HCT116 (cell line): ENCODE data around the gene C6orf47. TPM values are rescaled to one million over a fixed set of nuclear protein-coding genes. Genes with fewer than 3 reads are reported as not detected.

Experiments
- ATAC-seq: fragments of 200-7000 bp; cut with Tn5 transposase; 2 replicates; pipeline ENCODE4 v1.9.1; 2020; ENCODE audit warnings: mild to moderate bottlenecking, moderate library complexity
- BruUV-seq: library from RNA; stranded (reverse); fragments of 400-500 nt; replicated peaks from 2 replicates; lab custom pipeline; 2021; lab: Mats Ljungman, UMichigan
- CTCF ChIA-PET: fragments of 300-600 bp; sonication (Branson Sonifier 250); formaldehyde crosslinking; loops from one replicate; lab custom pipeline; 2021; ENCODE audit warnings: antibody characterized with exemption; lab: Charles Lee
- POLR2A ChIA-PET: fragments of 300-600, 350-600 bp; sonication (Branson Sonifier 250); formaldehyde crosslinking; loops from one replicate; lab custom pipeline; 2021; ENCODE audit warnings: antibody characterized with exemption; lab: Charles Lee
- RAD21 ChIA-PET, 2 experiments: fragments of 300-600 bp; sonication (Branson Sonifier 250); formaldehyde crosslinking; loops; one replicate each; lab custom pipeline; 2023; ENCODE audit warnings: low total read pairs in 2 of 2; ENCODE audit not compliant: uncharacterized antibody in 2 of 2, unreplicated experiment in 2 of 2, low non-redundant PET in 1 of 2; lab: Charles Lee
- DNase-seq: peaks from one replicate; pipeline ENCODE4 v3.0.0-alpha.2; 2010; ENCODE audit warnings: low read depth, low spot score
- H2AFZ ChIP-seq: fragments of 200-600 bp; shearing (Covaris generic), sonication (generic); 2 replicates; pipeline ENCODE4 v1.6.1; 2017; ENCODE audit warnings: low read depth, mixed run types, mixed read lengths, antibody characterized with exemption, low read length; ENCODE audit not compliant: poor library complexity, severe bottlenecking
- H3K27ac ChIP-seq: 2 replicates; pipeline ENCODE4 v1.5.1; 2012; ENCODE audit warnings: low read depth, low read length
- H3K27me3 ChIP-seq: fragments of 200-600 bp; sonication (generic); 2 replicates; pipeline ENCODE4 v1.6.1; 2016; ENCODE audit warnings: mixed run types, low read length, mixed read lengths; ENCODE audit not compliant: insufficient read depth
- H3K36me3 ChIP-seq, 2 experiments: fragments of 200-500 bp in 1 of 2; fragments of 200-600 bp in 1 of 2; sonication (Bioruptor generic) in 1 of 2; sonication (generic) in 1 of 2; 2 replicates each; pipeline versions ENCODE4 v1.5.1 to v1.6.1; 2014 to 2016; ENCODE audit warnings: low read length in 2 of 2, inconsistent platforms in 1 of 2, mixed read lengths in 1 of 2, mixed run types in 1 of 2; ENCODE audit not compliant: insufficient read depth in 2 of 2, control insufficient read depth in 1 of 2
- H3K4me1 ChIP-seq, 2 experiments: fragments of 200-600 bp in 1 of 2; sonication (generic) in 1 of 2; 2 replicates each; pipeline versions ENCODE4 v1.5.1 to v1.6.1; 2012 to 2017; ENCODE audit warnings: low read length in 2 of 2, inconsistent platforms in 1 of 2, mild to moderate bottlenecking in 1 of 2, mixed read lengths in 1 of 2, mixed run types in 1 of 2, moderate library complexity in 1 of 2; ENCODE audit not compliant: insufficient read depth in 2 of 2, control insufficient read depth in 1 of 2
- H3K4me2 ChIP-seq: fragments of 200-600 bp; sonication (generic); 2 replicates; pipeline ENCODE4 v1.6.1; 2017; ENCODE audit warnings: mixed run types, low read length, mixed read lengths
- H3K4me3 ChIP-seq, 2 experiments: fragments of 200-600 bp in 1 of 2; sonication (generic) in 1 of 2; replicated peaks in 1 of 2; 2 replicates each; pipeline ENCODE4 v1.5.1; 2011 to 2016; ENCODE audit warnings: low read length in 2 of 2, control low read depth in 1 of 2, low read depth in 1 of 2, mild to moderate bottlenecking in 1 of 2, mixed read lengths in 1 of 2, mixed run types in 1 of 2
- H3K79me2 ChIP-seq: fragments of 200-600 bp; sonication (generic); 2 replicates; pipeline ENCODE4 v1.6.1; 2017; ENCODE audit warnings: mild to moderate bottlenecking, mixed run types, low read length, moderate library complexity, mixed read lengths; ENCODE audit not compliant: insufficient read depth
- H3K9ac ChIP-seq: fragments of 200-600 bp; sonication (generic); 2 replicates; pipeline ENCODE4 v1.6.1; 2016; ENCODE audit warnings: low read length, mixed read lengths
- H3K9me2 ChIP-seq: fragments of 200-600 bp; sonication (generic), shearing (Covaris generic); 2 replicates; pipeline ENCODE4 v1.6.1; 2017; ENCODE audit warnings: mixed run types, mild to moderate bottlenecking, moderate library complexity; ENCODE audit not compliant: insufficient read depth
- H3K9me3 ChIP-seq, 2 experiments: fragments of 200-500 bp in 1 of 2; fragments of 200-600 bp in 1 of 2; sonication (Bioruptor generic) in 1 of 2; sonication (generic) in 1 of 2; 2 replicates each; pipeline ENCODE4 v1.6.1; 2014 to 2017; ENCODE audit warnings: low read length in 2 of 2, mixed read lengths in 2 of 2, inconsistent platforms in 1 of 2, low read depth in 1 of 2, mild to moderate bottlenecking in 1 of 2, mixed run types in 1 of 2, moderate library complexity in 1 of 2; ENCODE audit not compliant: control insufficient read depth in 1 of 2, insufficient read depth in 1 of 2
- H4K20me1 ChIP-seq: fragments of 200-600 bp; sonication (generic), shearing (Covaris generic); 2 replicates; pipeline ENCODE4 v1.6.1; 2017; ENCODE audit warnings: mixed run types, mild to moderate bottlenecking, moderate library complexity; ENCODE audit not compliant: insufficient read depth
- CBX3 ChIP-seq: IDR thresholded peaks from 2 replicates; pipeline ENCODE4 v1.6.1; 2012; ENCODE audit warnings: low read depth
- EZH2 ChIP-seq: fragments of 200-600 bp; sonication (generic); IDR thresholded peaks from 2 replicates; pipeline ENCODE4 v1.6.1; 2017; ENCODE audit warnings: antibody characterized with exemption, mixed run types
- EZH2phosphoT487 ChIP-seq: fragments of 200-600 bp; IDR thresholded peaks from 2 replicates; pipeline ENCODE4 v1.6.1; 2018; ENCODE audit warnings: antibody characterized with exemption, borderline replicate concordance
- FOSL1 ChIP-seq: IDR thresholded peaks from 2 replicates; pipeline ENCODE4 v1.6.1; 2012; ENCODE audit warnings: low read depth
- JUND ChIP-seq: IDR thresholded peaks from 2 replicates; pipeline ENCODE4 v1.6.1; 2012
- POLR2AphosphoS5 ChIP-seq: IDR thresholded peaks from 2 replicates; pipeline ENCODE4 v1.6.1; 2011; ENCODE audit warnings: mild to moderate bottlenecking, low read depth, low read length, moderate library complexity
- RAD21 ChIP-seq: IDR thresholded peaks from 2 replicates; pipeline ENCODE4 v1.6.1; 2012; ENCODE audit warnings: low read depth, mild to moderate bottlenecking
- intact Hi-C: fragments of 100-400 bp; cut with micrococcal nuclease; formaldehyde crosslinking; loops from 2 replicates; pipeline ENCODE4 v1.10.0; 2022
- total RNA-seq: library from RNA; stranded (reverse); gene quantifications from one replicate; pipeline ENCODE4 v1.2.1, GENCODE V29; 2021; ENCODE audit not compliant: unreplicated experiment
- TF ChIP-seq, protein P1 (sequence below): IDR thresholded peaks from 2 replicates; pipeline ENCODE4 v1.6.1; 2012; ENCODE audit warnings: low read depth
- TF ChIP-seq, protein P2 (sequence below): IDR thresholded peaks from 2 replicates; pipeline ENCODE4 v1.6.1; 2012
- TF ChIP-seq, protein P3 (sequence below): IDR thresholded peaks from 2 replicates; pipeline ENCODE4 v1.6.1; 2011; ENCODE audit warnings: mild to moderate bottlenecking, low read length, moderate library complexity; ENCODE audit not compliant: insufficient replicate concordance; ENCODE audit errors: extremely low read depth

Gene C6orf47
- total RNA-seq, 1 experiment from 2014 or later = 13.4 TPM

DNA sequence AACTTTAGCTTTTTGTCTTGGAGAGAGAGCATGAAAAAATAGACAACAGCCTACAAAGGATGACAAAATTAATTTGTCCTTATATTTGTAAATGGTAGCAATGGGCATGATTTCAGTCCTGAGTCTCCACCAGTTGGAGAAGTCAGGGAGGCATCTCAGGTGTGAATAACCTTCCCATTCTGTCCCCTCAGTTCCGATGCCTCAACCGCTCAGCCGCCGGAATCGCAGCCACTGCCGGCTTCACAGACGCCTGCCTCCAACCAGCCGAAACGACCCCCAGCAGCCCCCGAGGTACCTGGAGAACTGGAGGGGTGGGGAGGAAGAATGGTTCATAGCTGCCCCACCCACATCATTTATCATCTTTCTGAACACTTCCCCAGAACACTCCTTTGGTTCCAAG lies 36.5 kb downstream of the C6orf47 start:
- DNase-seq (no peak), ATAC-seq (no peak)
- H3K9me2 ChIP-seq = no peaks in the 10 kb centered on the region
- H3K9me3 ChIP-seq = no peaks in the 10 kb centered on the region
- BruUV-seq = no TSS peak
- no peak overlapping the region for H3K4me3 ChIP-seq
- TF ChIP-seq CBX3 = no peak
- TF ChIP-seq POLR2AphosphoS5 = no peak
- no peak for TF ChIP-seq EZH2
- TF ChIP-seq, protein P1, sequence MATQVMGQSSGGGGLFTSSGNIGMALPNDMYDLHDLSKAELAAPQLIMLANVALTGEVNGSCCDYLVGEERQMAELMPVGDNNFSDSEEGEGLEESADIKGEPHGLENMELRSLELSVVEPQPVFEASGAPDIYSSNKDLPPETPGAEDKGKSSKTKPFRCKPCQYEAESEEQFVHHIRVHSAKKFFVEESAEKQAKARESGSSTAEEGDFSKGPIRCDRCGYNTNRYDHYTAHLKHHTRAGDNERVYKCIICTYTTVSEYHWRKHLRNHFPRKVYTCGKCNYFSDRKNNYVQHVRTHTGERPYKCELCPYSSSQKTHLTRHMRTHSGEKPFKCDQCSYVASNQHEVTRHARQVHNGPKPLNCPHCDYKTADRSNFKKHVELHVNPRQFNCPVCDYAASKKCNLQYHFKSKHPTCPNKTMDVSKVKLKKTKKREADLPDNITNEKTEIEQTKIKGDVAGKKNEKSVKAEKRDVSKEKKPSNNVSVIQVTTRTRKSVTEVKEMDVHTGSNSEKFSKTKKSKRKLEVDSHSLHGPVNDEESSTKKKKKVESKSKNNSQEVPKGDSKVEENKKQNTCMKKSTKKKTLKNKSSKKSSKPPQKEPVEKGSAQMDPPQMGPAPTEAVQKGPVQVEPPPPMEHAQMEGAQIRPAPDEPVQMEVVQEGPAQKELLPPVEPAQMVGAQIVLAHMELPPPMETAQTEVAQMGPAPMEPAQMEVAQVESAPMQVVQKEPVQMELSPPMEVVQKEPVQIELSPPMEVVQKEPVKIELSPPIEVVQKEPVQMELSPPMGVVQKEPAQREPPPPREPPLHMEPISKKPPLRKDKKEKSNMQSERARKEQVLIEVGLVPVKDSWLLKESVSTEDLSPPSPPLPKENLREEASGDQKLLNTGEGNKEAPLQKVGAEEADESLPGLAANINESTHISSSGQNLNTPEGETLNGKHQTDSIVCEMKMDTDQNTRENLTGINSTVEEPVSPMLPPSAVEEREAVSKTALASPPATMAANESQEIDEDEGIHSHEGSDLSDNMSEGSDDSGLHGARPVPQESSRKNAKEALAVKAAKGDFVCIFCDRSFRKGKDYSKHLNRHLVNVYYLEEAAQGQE = no peak
- RAD21 ChIA-PET = no interaction called here
- POLR2A ChIA-PET = no interaction called here
- H2AFZ ChIP-seq = no peak overlapping the region
- peaks cover 6 to 18% of the 10 kb centered on the region in 2 experiments; a peak in 3 of 4 replicates for H3K4me1 ChIP-seq
- no peak overlapping the region for H3K9ac ChIP-seq
- H4K20me1 ChIP-seq = no peaks in the 10 kb centered on the region
- peaks cover 41 to 76% of the 10 kb centered on the region in 2 experiments for H3K36me3 ChIP-seq
- CTCF ChIA-PET = no interaction called here
- no peaks in the 10 kb centered on the region for H3K27me3 ChIP-seq
- intact Hi-C loops = no loop called here
- no peak overlapping the region for H3K4me2 ChIP-seq
- peaks cover 80% of the 10 kb centered on the region for H3K79me2 ChIP-seq
- H3K27ac ChIP-seq = no peak overlapping the region

DNA sequence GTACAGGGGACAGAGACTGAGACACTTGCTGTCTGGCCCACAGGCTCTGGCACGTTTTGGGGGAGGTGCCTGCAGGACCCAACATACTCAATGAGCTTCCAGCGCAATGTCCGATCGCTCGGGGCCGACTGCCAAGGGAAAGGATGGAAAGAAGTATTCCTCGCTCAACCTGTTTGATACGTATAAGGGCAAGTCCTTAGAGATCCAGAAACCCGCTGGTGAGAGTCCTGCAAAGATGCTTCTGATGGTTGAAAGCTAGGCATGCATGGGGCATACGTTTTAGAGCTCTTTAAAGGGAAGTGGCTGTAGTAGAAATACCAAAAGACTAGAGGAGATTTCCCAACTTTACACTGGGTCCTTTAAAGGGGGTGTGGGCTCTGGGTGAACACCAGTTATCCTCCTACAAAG lies 37.9 kb downstream of the C6orf47 start:
- no peaks in the 10 kb centered on the region for H3K9me2 ChIP-seq
- H3K4me2 ChIP-seq = peak overlapping the region; percentile 91
- peaks cover 30 to 63% of the 10 kb centered on the region in 2 experiments for H3K36me3 ChIP-seq
- H2AFZ ChIP-seq = no peak overlapping the region
- H3K27ac ChIP-seq = peak overlapping the region; percentile 90; the same call in 1 of the 2 replicates
- DNase-seq = no peak
- ChIA-PET CTCF (no interaction called here), RAD21 (no interaction called here), POLR2A (no interaction called here)
- intact Hi-C loops = no loop called here
- H3K4me1 ChIP-seq = peaks cover 6 to 18% of the 10 kb centered on the region in 2 experiments; a peak in 3 of 4 replicates
- no peak for ATAC-seq
- BruUV-seq = no TSS peak
- H4K20me1 ChIP-seq = no peaks in the 10 kb centered on the region
- H3K4me3 ChIP-seq = no peak overlapping the region
- H3K9me3 ChIP-seq = no peaks in the 10 kb centered on the region
- H3K27me3 ChIP-seq = no peaks in the 10 kb centered on the region
- TF ChIP-seq JUND (no peak), CBX3 (no peak), EZH2phosphoT487 (no peak), RAD21 (no peak), FOSL1 (no peak)
- TF ChIP-seq, protein P2, sequence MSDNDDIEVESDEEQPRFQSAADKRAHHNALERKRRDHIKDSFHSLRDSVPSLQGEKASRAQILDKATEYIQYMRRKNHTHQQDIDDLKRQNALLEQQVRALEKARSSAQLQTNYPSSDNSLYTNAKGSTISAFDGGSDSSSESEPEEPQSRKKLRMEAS = no peak
- TF ChIP-seq, protein P3, sequence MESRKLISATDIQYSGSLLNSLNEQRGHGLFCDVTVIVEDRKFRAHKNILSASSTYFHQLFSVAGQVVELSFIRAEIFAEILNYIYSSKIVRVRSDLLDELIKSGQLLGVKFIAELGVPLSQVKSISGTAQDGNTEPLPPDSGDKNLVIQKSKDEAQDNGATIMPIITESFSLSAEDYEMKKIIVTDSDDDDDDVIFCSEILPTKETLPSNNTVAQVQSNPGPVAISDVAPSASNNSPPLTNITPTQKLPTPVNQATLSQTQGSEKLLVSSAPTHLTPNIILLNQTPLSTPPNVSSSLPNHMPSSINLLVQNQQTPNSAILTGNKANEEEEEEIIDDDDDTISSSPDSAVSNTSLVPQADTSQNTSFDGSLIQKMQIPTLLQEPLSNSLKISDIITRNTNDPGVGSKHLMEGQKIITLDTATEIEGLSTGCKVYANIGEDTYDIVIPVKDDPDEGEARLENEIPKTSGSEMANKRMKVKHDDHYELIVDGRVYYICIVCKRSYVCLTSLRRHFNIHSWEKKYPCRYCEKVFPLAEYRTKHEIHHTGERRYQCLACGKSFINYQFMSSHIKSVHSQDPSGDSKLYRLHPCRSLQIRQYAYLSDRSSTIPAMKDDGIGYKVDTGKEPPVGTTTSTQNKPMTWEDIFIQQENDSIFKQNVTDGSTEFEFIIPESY = no peak
- H3K79me2 ChIP-seq = peaks cover 69% of the 10 kb centered on the region
- 0 out of 2 replicates have a peak overlapping the region, but pooled peaks have one; percentile 98 for H3K9ac ChIP-seq
